SK-N-DZ (cell line): Measurements from ENCODE around the gene RBM26.
"Not testable (repeated sequence)": the region's sequence is repeated elsewhere in the genome, so short reads cannot be mapped to it uniquely, and the experiment has no call there.

ENCODE experiments used
- DNase-seq: peaks from one replicate; pipeline ENCODE4 v3.0.0-alpha.2; 2015; ENCODE audit warnings: low spot score

The RBM26 gene

DNA sequence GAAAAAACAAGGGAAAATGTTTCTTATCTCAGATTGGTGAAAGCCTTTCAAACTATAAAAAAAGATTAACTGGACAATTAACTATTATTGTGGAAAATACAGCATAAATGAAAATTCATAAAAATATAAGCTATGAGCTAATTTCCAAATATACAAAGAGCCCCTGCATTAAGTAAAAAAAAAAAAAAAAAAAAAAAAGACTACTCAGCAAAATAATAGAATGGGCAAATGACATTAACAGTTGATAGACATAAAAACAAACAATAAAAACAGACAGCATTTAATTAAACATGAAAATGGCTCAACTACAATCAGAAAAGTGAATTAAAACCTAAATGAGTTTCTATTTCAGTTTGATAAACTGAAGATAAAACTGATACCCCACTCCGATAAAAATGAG lies 77.5 kb downstream of the RBM26 start:
- DNase-seq: no peak

DNA sequence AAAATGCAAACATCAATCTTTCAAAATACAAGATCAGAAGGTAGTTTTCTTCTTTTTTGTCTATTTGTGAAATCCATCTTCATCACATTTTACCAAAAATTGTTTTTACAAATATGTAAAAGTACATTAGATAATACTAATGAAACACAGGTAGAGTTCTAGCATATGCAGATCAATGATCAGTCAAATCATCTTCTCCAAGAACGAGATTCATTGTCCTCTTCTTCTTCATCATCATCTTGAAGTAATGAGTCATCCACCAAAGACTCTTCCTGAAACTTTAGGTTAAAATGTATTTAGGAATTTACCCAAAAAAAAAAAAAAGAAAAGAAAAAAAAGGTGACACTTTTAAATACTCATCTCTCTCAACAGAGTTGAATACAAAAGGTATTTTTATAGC lies 85.6 kb downstream of the RBM26 start:
- no peak for DNase-seq

DNA sequence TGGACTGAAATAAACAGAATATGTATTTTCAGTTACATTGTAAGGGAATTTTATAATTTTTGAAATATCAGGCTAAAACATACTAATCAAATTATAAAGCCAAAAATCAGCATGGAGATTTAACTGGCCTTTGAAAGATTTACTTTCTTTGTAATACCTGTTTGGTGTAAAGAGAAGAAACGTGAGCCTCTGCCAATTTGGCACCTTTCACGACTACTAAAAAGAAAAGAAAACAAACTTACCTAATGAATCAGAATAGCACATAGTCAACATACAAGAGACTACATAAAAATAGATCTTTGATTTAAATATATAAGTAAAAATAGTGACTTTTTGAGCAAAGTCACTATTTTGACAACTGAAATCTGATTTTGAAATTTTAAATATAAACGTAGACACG lies 87.4 kb downstream of the RBM26 start:
- DNase-seq: no peak

DNA sequence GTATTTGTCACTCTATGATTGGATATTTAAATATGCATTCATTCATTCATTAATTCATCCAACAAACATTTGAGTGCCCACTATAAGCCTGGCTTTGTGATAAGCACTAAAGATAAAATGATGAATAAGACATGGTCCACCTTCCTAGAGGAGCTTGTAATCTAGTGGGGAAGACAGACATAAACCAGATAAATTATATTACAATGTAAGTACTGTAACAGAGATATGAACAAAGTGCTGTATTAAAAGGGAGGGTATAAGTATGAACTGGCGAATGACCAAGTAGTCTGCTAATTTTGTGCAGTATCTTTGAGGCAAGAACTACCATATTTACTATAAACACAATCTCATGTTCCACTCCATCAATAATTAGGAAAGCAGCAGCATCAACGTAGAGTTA lies 88.2 kb downstream of the RBM26 start:
- DNase-seq: no peak

- no peak for DNase-seq
Observed at GRCh38 chr13:79314652-79315051, 91.4 kb downstream of the RBM26 start.

DNA sequence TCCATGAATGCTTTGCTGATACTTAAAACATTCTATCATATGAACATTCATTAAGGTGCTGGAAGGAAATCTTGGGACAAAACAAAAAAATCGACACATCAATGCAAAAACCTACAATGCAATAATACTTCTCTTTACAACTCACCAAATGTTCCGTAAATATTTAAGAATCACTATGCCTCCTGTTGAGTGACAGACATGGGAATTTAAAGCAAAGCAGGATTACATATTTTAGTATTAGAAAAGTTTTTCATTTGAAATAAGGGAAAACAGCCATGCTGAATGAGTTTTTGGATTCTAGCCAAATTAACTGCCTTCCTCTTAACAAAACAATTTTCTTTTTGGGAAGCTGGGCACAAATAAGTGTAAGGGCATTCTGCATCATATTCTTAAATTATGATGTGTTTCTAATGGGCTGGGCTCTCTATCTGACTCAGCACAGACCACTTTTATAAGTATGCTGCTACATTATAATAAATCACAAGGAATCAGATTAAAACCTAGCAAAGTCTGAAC lies 93.7 kb downstream of the RBM26 start:
- no peak for DNase-seq

GRCh38 chr13:79311386-79311785 lies 94.7 kb downstream of the RBM26 start:
- DNase-seq: no peak

DNA sequence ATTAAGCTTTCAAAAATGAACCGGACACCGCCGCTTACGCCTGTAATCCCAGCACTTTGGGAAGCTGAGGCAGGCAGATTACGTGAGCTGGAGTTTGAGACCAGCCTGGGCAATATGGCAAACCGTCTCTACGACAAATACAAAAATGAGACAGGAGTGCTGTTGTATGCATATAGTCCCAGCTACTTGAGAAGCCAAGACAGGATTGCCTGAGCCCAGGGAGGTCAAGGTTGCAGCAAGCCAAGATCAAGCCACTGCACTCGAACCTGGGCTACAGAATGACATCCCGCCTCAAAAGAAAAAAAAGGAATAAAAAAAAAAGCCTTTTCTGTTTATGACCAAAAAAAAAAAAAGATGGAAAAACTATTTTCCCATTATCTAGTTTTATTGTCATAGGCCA lies 96.4 kb downstream of the RBM26 start:
- no peak for DNase-seq

DNA sequence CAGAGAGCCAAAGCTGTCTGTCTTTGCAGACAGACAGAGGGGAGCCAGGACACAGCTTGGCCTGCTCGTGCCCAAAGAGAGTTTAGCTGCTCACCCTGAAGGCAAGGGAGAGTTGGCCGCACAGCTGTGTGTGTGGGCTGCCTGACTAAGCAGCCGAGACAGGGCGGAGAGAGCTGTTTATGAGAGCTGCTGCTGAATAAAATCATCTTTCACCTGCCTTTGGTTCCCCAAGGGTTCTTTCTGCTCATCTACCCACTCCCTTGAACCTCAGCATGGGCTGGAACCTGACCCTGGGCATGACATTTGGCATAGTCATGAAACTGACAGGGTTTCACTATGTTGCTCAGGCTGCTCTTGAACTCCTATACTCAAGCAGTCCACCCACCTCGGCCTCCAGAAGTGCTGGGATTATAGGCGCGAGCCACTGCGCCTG lies 98.2 kb downstream of the RBM26 start:
- DNase-seq: no peak

DNA sequence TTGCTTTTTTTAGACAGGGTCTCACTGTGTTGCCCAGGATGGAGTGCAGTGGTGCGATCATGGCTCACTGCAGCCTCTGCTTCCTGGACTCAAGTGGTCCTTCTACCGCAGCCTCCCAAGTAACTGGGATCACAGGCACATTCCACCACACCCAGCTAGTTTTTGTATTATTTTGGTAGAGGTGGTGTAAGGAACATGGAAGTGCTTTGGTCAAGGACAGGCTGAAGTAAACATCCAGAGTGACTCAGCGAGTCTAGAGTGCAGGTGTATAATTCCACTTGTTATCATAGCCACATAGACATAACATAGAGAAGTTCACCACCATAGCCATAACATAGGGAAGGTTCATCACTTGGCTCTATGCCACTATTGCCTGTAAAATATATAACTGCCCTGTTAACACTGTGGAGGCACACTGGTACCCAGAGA lies 98.6 kb downstream of the RBM26 start:
- DNase-seq: no peak

DNA sequence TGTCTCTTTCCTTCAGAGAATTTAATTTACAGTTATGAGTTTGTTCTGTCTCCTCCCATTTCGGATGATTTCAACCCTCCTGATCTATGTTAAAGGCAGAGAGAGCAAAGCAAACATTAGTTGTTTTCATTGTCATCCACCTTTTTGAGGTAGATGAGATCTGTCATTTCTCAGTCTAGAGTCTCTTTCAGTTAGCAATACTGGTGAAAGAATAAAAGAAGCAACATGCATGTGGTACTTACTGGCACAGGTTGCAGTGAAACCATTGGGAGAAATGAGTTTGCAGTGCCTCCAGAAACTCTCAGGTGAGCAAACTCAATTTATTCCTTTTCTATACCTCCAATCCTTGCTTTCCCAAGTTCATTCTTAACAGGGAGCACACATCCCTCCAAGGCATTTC lies 99.4 kb downstream of the RBM26 start:
- DNase-seq: no peak

DNA sequence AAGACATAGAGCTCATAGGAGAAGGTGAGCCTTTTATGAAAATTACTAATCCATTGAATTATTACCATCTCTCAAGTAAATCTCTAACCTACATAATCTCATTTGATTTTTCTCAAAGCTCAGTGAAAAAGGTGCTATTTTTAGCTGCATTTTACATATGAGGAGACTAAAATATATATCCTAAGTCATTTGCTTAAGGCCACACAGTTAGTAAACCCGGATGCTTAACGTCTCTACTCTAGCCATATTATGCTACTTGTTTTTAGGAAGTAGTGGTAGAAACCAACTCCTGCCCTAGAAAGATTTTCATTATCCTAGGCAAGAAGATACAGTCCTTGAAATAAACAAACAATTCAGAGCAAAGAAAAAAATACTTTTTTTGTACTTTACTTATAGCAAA lies 108.9 kb downstream of the RBM26 start:
- no peak for DNase-seq

- no peak for DNase-seq
Observed at GRCh38 chr13:79295906-79296706, 109.9 kb downstream of the RBM26 start.

DNA sequence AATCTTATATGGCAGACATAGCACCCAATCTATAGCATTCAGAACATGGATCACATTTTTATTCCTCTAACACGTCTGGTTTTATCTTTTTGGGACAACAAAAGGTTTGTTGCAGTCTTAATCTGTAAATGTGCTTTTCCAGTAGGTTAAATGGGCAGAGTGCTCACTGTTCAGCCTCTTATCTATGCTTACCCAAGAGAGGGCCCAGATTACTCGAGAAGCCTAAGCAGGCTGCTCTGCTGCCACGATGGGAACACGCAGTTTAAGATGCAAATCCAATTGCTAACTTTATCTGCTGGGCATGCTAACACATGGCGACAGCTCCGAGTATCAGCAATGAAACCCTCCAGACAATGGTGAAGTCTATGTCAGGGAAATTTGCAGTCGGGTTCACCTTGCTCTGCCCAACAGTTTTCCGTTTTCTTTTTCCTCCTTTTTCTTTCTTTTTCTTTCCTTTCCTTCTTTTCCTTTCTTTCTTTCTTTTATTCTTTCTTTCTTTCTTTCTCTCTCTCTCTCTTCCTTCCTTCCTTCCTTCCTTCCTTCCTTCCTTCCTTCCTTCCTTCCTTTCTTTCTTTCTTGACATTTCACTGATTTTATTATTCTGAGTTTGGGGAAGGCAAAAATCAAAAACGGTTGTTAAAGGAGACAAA lies 115.3 kb downstream of the RBM26 start:
- DNase-seq: peak; percentile 63

- no peak for DNase-seq
Observed at GRCh38 chr13:79289571-79289970, 116.5 kb downstream of the RBM26 start.

DNA sequence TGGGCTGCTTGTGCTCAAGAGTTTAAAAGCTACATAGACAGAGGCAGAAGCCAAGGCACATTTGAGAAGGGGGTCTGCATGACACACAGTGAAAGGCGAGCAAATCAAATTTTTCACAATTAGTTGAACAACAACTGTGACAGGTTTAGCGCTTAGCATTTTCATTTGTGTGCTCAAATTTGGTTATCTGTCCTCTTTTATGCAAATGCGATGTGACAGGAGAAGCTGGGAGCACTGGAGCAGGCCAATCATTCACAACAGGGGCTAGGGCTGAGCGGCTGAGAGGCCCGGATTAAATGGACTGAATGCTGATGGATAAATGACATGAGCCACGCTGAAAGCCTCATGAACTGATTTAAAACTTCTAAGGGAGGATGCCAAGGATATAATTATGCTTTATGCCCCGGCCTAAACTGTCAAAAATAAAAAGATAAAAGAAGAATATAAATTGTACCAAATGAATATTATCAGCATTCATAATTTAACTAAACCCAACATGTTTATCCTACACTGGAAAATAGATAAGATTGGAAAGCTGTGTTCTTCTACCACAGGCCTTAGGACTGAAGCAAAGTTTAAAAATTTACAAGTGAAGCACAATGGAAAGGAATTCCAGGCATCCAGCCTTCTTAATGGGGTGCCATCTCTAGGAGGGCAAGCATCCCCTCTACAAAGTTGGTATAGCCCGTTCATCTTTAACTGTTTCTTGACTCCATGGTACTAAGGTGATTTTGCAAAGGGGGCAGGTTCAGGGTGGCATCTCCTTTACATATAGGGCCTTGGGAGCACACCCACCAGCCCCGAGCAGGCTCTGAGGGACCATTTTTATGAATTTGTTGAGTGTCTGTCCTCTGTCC lies 117.9 kb downstream of the RBM26 start:
- peak; percentile 42 for DNase-seq

DNA sequence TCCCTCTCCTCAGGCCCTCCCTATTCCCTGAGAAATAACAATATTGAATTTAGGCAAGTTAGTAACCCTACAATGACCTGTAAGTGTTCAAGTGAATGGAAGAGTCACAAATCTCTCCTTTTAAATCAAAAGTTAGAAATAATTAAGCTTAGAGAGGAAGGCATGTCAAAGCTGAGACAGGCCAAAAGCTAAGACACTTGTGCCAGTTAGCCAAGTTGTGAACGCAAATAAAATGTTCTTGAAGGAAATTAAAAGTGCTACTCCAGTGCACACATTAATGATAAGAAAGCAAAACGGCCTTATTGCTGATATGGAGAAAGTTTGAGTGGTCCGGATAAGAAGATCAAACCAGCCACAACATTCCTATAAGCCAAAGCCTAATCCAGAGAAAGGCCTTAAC lies 120.9 kb downstream of the RBM26 start:
- DNase-seq: no peak

- no peak for DNase-seq
Observed at GRCh38 chr13:79283742-79284141, 122.3 kb downstream of the RBM26 start.

DNA sequence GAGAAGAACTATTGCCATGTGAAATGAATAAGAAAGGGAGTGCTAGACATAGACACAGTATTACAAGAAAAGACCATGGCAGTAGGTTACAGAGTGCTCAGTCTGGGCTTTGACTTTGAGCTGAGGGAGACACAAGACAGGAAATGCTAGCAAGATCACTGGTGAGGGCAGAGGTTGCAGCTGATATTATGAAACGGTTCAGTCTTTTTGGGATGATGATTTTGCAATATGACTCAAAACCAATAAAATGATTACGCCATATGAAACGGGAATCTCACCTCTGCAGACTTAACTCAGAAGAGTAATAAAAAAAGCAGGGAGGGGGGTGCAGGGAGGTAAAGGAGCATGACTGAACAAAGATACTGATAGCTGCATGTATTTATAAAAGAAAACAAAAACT lies 123.1 kb downstream of the RBM26 start:
- DNase-seq: no peak

- DNase-seq: no peak
Observed at GRCh38 chr13:79282508-79282907, 123.5 kb downstream of the RBM26 start.

DNA sequence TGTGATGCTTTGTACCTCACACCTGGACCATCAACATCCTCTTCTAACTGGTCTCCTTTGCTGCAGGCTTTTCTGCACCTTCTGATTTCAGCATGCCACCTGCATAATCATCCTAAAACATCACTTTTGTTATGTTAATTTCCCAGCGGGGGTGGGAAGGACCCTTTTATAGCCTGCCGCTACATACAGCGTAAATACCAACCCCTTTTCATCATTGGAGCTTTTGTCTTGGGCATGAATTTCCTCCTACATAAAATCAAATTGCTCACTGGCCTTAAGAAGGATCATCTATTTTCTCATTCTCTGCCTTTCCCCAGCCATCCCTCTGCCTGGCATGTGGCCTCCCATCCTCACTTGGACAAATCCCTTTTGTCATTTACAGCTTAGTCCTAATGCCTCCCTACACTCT lies 124.7 kb downstream of the RBM26 start:
- DNase-seq: no peak

DNA sequence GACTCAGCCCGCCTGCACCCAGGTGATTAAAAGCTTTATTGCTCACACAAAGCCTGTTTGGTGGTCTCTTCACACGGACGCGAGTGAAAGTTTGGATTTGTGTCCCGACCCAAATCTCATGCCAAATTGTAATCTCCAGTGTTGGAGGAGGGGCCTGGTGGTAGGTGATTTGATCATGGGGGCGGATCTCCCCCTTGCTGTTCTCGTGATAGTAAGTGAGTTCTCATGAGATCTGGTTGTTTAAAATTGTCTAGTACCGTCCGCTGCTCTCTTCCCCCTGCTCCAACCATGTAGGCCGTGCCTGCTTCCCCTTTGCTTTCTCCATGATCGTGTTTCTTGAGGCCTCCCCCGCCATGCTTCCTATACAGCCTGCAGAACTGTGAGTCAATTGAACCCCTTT lies 126.3 kb downstream of the RBM26 start:
- not testable (repeated sequence) for DNase-seq
